GM06990 (cell line): ENCODE data around the gene ZPR1.
"Not testable (repeated sequence)": the region's sequence is repeated elsewhere in the genome, so short reads cannot be mapped to it uniquely, and the experiment has no call there.

Experiments used
- DNase-seq: peaks from one replicate; pipeline ENCODE4 v3.0.0-alpha.2; 2011; ENCODE audit not compliant: insufficient read length; ENCODE audit errors: extremely low read depth
- H3K27me3 ChIP-seq: replicated peaks from 2 replicates; pipeline ENCODE4 v1.6.0; 2011; ENCODE audit warnings: low read length; ENCODE audit not compliant: control insufficient read depth, insufficient read depth
- H3K36me3 ChIP-seq: 2 replicates; pipeline ENCODE4 v1.5.1; 2011; ENCODE audit warnings: low read length; ENCODE audit not compliant: control insufficient read depth, insufficient read depth
- H3K4me3 ChIP-seq: replicated peaks from 2 replicates; pipeline ENCODE4 v1.5.1; 2011; ENCODE audit warnings: low read depth, mild to moderate bottlenecking, control low read depth, low read length
- CTCF ChIP-seq: IDR thresholded peaks from 2 replicates; pipeline ENCODE4 v1.5.1; 2011; ENCODE audit warnings: low read length, control low read depth, mild to moderate bottlenecking, inconsistent platforms; ENCODE audit not compliant: insufficient read depth, poor library complexity, severe bottlenecking

Gene ZPR1, protein sequence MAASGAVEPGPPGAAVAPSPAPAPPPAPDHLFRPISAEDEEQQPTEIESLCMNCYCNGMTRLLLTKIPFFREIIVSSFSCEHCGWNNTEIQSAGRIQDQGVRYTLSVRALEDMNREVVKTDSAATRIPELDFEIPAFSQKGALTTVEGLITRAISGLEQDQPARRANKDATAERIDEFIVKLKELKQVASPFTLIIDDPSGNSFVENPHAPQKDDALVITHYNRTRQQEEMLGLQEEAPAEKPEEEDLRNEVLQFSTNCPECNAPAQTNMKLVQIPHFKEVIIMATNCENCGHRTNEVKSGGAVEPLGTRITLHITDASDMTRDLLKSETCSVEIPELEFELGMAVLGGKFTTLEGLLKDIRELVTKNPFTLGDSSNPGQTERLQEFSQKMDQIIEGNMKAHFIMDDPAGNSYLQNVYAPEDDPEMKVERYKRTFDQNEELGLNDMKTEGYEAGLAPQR

DNA sequence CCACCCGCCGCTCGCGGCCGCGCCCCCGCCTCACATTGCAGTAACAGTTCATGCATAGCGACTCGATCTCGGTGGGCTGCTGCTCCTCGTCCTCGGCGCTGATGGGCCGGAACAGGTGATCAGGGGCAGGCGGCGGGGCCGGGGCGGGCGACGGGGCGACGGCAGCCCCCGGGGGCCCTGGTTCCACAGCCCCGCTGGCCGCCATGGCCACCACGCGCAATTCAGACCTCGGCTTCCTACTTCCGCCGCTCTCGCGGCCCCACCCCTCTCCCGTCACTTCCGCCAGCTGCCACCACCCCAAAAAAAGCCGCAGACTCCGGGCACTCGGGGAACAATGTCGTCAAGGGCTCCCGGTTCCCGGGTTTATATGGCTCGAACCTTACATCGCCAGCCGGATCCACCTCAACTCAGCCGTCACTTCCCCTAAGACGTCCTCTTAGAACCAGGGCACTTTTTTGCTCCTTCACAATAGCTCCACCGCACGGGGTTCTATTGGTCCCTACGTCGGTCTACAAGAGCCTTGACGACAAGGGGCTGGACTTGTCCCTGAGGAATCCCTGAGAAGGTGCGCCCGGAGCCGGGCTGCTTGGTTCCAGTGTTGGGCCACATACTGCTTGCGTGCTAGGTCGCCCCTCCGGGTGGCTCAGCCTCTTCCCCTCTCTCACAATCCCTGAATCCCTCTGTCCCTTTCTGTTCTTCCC, at the start of gene ZPR1:
Gene ZPR1 (minus strand): TSS at position 238 of the 701 bp plus-strand sequence. CDS start 33 bp downstream, at position 205.
- peak; percentile 79 for DNase-seq
- Histone ChIP-seq H3K27me3 (no peaks in the 10 kb centered on the region), H3K36me3 (peaks cover 23% of the 10 kb centered on the region), H3K4me3 (peak within 1 kb of the TSS; percentile 78)
- TF ChIP-seq CTCF: no peak

DNA sequence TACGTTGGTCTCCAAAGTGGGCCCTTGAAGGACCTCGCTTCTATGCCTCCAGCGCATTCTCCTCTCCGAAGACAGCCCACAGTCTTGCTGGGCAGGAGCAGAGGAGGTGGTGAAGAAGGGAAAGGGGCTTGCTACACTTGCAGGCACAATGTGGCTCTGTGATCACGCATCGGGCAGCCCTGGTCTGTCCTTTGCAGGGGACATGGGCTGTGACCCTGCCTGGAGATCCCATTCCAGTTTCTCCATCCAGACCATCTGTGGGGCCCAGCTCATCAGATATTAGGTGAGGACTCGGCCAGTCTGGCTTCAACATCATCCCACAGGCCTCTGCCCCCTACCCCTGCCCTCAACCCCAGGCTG, 48.8 kb upstream of the ZPR1 start:
- no peak for TF ChIP-seq CTCF
- Histone ChIP-seq H3K4me3 (no peak overlapping the region), H3K27me3 (no peaks in the 10 kb centered on the region), H3K36me3 (no peaks in the 10 kb centered on the region)
- no peak for DNase-seq

- Histone ChIP-seq H3K4me3 (peak overlapping the region; percentile 44), H3K36me3 (no peaks in the 10 kb centered on the region), H3K27me3 (no peaks in the 10 kb centered on the region)
- peak; percentile 97 for DNase-seq
- TF ChIP-seq CTCF: peak; percentile 80
These were observed 48.2 kb upstream of the ZPR1 start for GRCh38 chr11:116835791-116836631.

- peak overlapping the region; percentile 44 for H3K4me3 ChIP-seq
- H3K27me3 ChIP-seq: no peaks in the 10 kb centered on the region
- no peak for TF ChIP-seq CTCF
- DNase-seq: no peak
- no peaks in the 10 kb centered on the region for H3K36me3 ChIP-seq
These were observed 47.4 kb upstream of the ZPR1 start for GRCh38 chr11:116835042-116835772.

DNA sequence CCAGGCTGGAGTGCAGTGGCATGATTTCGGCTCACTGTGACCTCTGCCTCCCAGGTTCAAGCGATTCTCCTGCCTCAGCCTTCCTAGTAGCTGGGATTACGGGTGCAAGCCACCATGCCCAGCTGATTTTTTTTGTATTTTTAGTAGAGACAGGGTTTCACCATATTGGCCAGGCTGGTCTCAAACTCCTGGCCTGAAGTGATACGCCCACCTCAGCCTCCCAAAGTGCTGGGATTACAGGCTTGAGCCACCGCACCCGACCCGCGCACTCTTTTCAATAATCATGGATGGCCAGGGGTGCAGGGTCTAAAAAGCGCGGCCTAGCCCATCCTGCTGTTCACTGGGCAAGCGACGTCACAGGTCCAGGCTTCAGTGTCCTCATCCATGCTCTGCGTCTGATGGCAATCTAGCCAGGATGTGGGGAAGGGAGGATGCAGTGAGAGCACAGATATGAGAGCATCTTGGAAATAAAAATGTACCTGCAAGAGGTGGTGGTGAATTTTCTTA, 46.8 kb upstream of the ZPR1 start:
- H3K36me3 ChIP-seq, DNase-seq, H3K27me3 ChIP-seq, H3K4me3 ChIP-seq: not testable (repeated sequence)
